Calu3 (cell line): ENCODE results near the gene RCSD1. TPM values are rescaled to one million over a fixed set of nuclear protein-coding genes. Genes with fewer than 3 reads are reported as not detected.

ENCODE experiments used
- BruUV-seq: library from RNA; stranded (reverse); fragments of 400-500 nt; replicated peaks from 2 replicates; lab custom pipeline; 2021; lab: Mats Ljungman, UMichigan
- CTCF ChIA-PET: fragments of 300-600 bp; sonication (Branson Sonifier 250); formaldehyde crosslinking; loops from one replicate; lab custom pipeline; 2022; ENCODE audit warnings: antibody characterized with exemption; lab: Charles Lee
- DNase-seq: peaks from one replicate; pipeline ENCODE4 v3.0.0; 2022
- H3K27ac Mint-ChIP-seq: one replicate; pipeline ENCODE4 v1.8.0; 2022; ENCODE audit warnings: mixed read lengths; ENCODE audit not compliant: unreplicated experiment
- H3K27me3 Mint-ChIP-seq: one replicate; pipeline ENCODE4 v1.8.0; 2022; ENCODE audit warnings: mixed read lengths; ENCODE audit not compliant: unreplicated experiment
- H3K36me3 Mint-ChIP-seq: one replicate; pipeline ENCODE4 v1.8.0; 2022; ENCODE audit warnings: mild to moderate bottlenecking, moderate library complexity, mixed read lengths; ENCODE audit not compliant: insufficient read depth, unreplicated experiment
- H3K4me1 Mint-ChIP-seq: one replicate; pipeline ENCODE4 v1.8.0; 2022; ENCODE audit warnings: mild to moderate bottlenecking, low read depth, mixed read lengths; ENCODE audit not compliant: unreplicated experiment
- H3K4me3 Mint-ChIP-seq: one replicate; pipeline ENCODE4 v1.8.0; 2022; ENCODE audit warnings: mild to moderate bottlenecking, low read depth, moderate library complexity, mixed read lengths; ENCODE audit not compliant: unreplicated experiment
- H3K9me3 Mint-ChIP-seq: one replicate; pipeline ENCODE4 v1.8.0; 2022; ENCODE audit warnings: low read depth, mixed read lengths; ENCODE audit not compliant: unreplicated experiment
- CTCF ChIP-seq: fragments of 200-600 bp; IDR thresholded peaks from one replicate; pipeline ENCODE4 v1.8.0; 2022; ENCODE audit warnings: antibody characterized with exemption; ENCODE audit not compliant: unreplicated experiment
- intact Hi-C: fragments of 100-400 bp; cut with micrococcal nuclease; formaldehyde crosslinking; loops from one replicate; pipeline ENCODE4 v1.10.0; 2022; ENCODE audit not compliant: unreplicated experiment
- total RNA-seq: library from RNA; stranded (reverse); gene quantifications from 2 replicates; pipeline ENCODE4 v1.2.3, GENCODE V29; 2022

RCSD1 gene
- total RNA-seq, 1 experiment from 2014 or later = not detected

GRCh38 chr1:167618789-167619188 is 11.2 kb upstream of the RCSD1 start:
- no peak for TF ChIP-seq CTCF
- no TSS peak for BruUV-seq
- Mint-ChIP-seq H3K4me3 (no peak overlapping the region), H3K4me1 (no peaks in the 10 kb centered on the region), H3K36me3 (no peaks in the 10 kb centered on the region), H3K27ac (no peak overlapping the region), H3K9me3 (peaks cover 5% of the 10 kb centered on the region), H3K27me3 (peaks cover 67% of the 10 kb centered on the region)
- intact Hi-C loops = no loop called here
- DNase-seq = no peak
- CTCF ChIA-PET = no interaction called here

- BruUV-seq = no TSS peak
These were observed 10.0 kb upstream of the RCSD1 start for GRCh38 chr1:167620002-167620401.

GRCh38 chr1:167621780-167622313 is 8.2 kb upstream of the RCSD1 start:
- no peaks in the 10 kb centered on the region for H3K4me1 Mint-ChIP-seq
- H3K27me3 Mint-ChIP-seq = peaks cover 81% of the 10 kb centered on the region
- no peak for DNase-seq
- H3K4me3 Mint-ChIP-seq = no peak overlapping the region
- H3K36me3 Mint-ChIP-seq = no peaks in the 10 kb centered on the region
- CTCF ChIA-PET = no interaction called here
- H3K9me3 Mint-ChIP-seq = peaks cover 7% of the 10 kb centered on the region
- TF ChIP-seq CTCF = no peak
- BruUV-seq = no TSS peak
- H3K27ac Mint-ChIP-seq = no peak overlapping the region
- intact Hi-C loops = no loop called here

More at GRCh38 chr1:167620002-167620401, 10.0 kb upstream of the RCSD1 start:
- intact Hi-C loops = no loop called here
- peaks cover 3% of the 10 kb centered on the region for H3K9me3 Mint-ChIP-seq
- no peaks in the 10 kb centered on the region for H3K36me3 Mint-ChIP-seq
- no peak overlapping the region for H3K4me3 Mint-ChIP-seq
- DNase-seq = no peak
- peaks cover 67% of the 10 kb centered on the region for H3K27me3 Mint-ChIP-seq
- no peaks in the 10 kb centered on the region for H3K4me1 Mint-ChIP-seq
- H3K27ac Mint-ChIP-seq = no peak overlapping the region
- CTCF ChIA-PET = no interaction called here
- no peak for TF ChIP-seq CTCF

GRCh38 chr1:167623951-167624350 is 6.1 kb upstream of the RCSD1 start:
- H3K27me3 Mint-ChIP-seq = peaks cover 73% of the 10 kb centered on the region
- no peak overlapping the region for H3K27ac Mint-ChIP-seq

More at GRCh38 chr1:167623951-167624350, 6.1 kb upstream of the RCSD1 start:
- CTCF ChIA-PET = no interaction called here
- no peaks in the 10 kb centered on the region for H3K36me3 Mint-ChIP-seq
- no peak for TF ChIP-seq CTCF
- H3K4me1 Mint-ChIP-seq = no peaks in the 10 kb centered on the region
- H3K4me3 Mint-ChIP-seq = no peak overlapping the region
- BruUV-seq = no TSS peak
- DNase-seq = no peak
- intact Hi-C loops = no loop called here
- H3K9me3 Mint-ChIP-seq = peaks cover 7% of the 10 kb centered on the region
